Large intestine (tissue), 3 donors: Measurements from ENCODE around the gene DGAT2L6. TPM values are rescaled to one million over a fixed set of nuclear protein-coding genes. Genes with fewer than 3 reads are reported as not detected.
"Not testable (repeated sequence)": the region's sequence is repeated elsewhere in the genome, so short reads cannot be mapped to it uniquely, and the experiment has no call there.

ENCODE experiments used
- DNase-seq, 2 donors: peaks; one replicate each; pipeline versions ENCODE4 v3.0.0 to v3.0.0-alpha.2; 2013
- H3K27ac ChIP-seq: one replicate; pipeline ENCODE4 v1.5.1; 2013; ENCODE audit warnings: low read length
- H3K27me3 ChIP-seq: 2 replicates; pipeline ENCODE4 v1.6.1; 2013; ENCODE audit warnings: low read length; ENCODE audit not compliant: control insufficient read depth, insufficient read depth
- H3K36me3 ChIP-seq: 2 replicates; pipeline ENCODE4 v1.6.1; 2013; ENCODE audit warnings: low read length; ENCODE audit not compliant: control insufficient read depth, insufficient read depth
- H3K4me1 ChIP-seq: one replicate; pipeline ENCODE4 v1.6.1; 2013; ENCODE audit warnings: low read length; ENCODE audit not compliant: control insufficient read depth, insufficient read depth
- H3K4me3 ChIP-seq: one replicate; pipeline ENCODE4 v1.5.1; 2013; ENCODE audit warnings: low read length
- H3K9me3 ChIP-seq: one replicate; pipeline ENCODE4 v1.6.1; 2013; ENCODE audit warnings: mild to moderate bottlenecking, low read depth, low read length, moderate library complexity; ENCODE audit not compliant: control insufficient read depth
- WGBS: methylation state at CpG from one replicate; pipeline ENCODE4 v1.1.5; 2013; ENCODE audit warnings: low lambda C conversion rate; ENCODE audit not compliant: insufficient coverage; 5-methylcytosine and 5-hydroxymethylcytosine counted together
- polyA plus RNA-seq: library from polyadenylated mRNA; unstranded; fragments of 120-200 nt; gene quantifications from one replicate; pipeline ENCODE4 v1.2.1, GENCODE V29; 2013

Gene DGAT2L6
- polyA plus RNA-seq, 1 donor = not detected

GRCh38 chrX:70241501-70241900 is 64.2 kb downstream of the DGAT2L6 start:
- no peak for DNase-seq
- Histone ChIP-seq H3K27ac (no peak overlapping the region), H3K4me1 (no peaks in the 10 kb centered on the region), H3K36me3 (no peaks in the 10 kb centered on the region), H3K9me3 (no peaks in the 10 kb centered on the region), H3K4me3 (no peak overlapping the region), H3K27me3 (no peaks in the 10 kb centered on the region)
- WGBS = 80% methylated on average over 1 of the region's 2 CpGs

- H3K27me3 ChIP-seq, H3K9me3 ChIP-seq, H3K36me3 ChIP-seq, H3K27ac ChIP-seq, H3K4me3 ChIP-seq, DNase-seq, H3K4me1 ChIP-seq: not testable (repeated sequence)
- no CpG with 5 or more reads among the region's 5 CpGs for WGBS
Measured at GRCh38 chrX:70243601-70244000, 66.3 kb downstream of the DGAT2L6 start.

GRCh38 chrX:70244881-70245280 is 67.6 kb downstream of the DGAT2L6 start:
- no peaks in the 10 kb centered on the region for H3K27me3 ChIP-seq
- no peaks in the 10 kb centered on the region for H3K36me3 ChIP-seq
- DNase-seq = no peak
- H3K27ac ChIP-seq = no peak overlapping the region
- WGBS = 100% methylated on average over 1 of the region's 6 CpGs
- no peaks in the 10 kb centered on the region for H3K9me3 ChIP-seq
- no peak overlapping the region for H3K4me3 ChIP-seq
- H3K4me1 ChIP-seq = no peaks in the 10 kb centered on the region

DNA sequence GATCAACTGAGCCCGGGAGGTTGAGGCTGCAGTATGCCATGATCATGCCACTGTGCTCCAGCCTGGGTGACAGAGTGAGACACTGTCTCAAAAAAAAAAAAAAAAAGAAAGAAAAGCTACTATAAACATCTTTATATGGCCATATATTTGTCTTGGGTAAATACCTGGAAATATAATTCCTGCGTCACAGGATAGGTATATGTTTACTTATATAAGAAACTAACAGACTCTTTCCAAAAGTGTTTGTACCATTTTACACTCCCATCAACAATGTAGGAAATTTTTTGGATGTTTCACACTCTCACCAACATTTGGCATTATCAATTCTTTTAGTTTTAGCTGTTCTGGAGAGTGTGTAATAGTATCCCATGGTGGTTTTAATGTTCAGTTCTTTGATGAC is 70.0 kb downstream of the DGAT2L6 start:
- H3K27ac ChIP-seq = no peak overlapping the region
- H3K4me3 ChIP-seq = no peak overlapping the region
- no peaks in the 10 kb centered on the region for H3K36me3 ChIP-seq
- no peaks in the 10 kb centered on the region for H3K4me1 ChIP-seq
- DNase-seq = no peak
- no peaks in the 10 kb centered on the region for H3K27me3 ChIP-seq
- H3K9me3 ChIP-seq = no peaks in the 10 kb centered on the region
- no CpG with 5 or more reads among the region's 2 CpGs for WGBS

DNA sequence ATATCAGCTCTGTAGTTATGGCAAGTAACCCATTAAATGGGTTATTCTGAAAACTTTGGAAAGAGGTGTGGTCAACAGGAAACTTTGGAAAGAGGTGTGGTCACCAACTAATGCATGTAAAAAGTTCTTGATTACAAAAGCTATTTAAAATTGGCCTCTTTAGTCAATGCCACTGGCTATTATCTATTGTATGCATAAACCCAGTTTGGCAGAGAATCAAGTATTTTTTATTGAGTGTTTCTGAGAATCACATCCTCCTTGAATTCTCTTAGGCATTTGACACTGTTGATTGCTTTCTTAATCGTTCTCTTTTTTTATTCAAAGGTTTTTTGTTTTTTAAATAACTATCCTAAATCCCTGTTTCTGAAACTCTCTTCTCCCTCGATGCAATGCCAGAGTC is 75.2 kb downstream of the DGAT2L6 start:
- 100% methylated on average over 1 of the region's 2 CpGs for WGBS
- Histone ChIP-seq H3K4me3 (no peak overlapping the region), H3K36me3 (no peaks in the 10 kb centered on the region), H3K27ac (no peak overlapping the region), H3K27me3 (no peaks in the 10 kb centered on the region), H3K9me3 (no peaks in the 10 kb centered on the region), H3K4me1 (peaks cover 5% of the 10 kb centered on the region)
- no peak for DNase-seq

GRCh38 chrX:70253377-70254062 is 76.2 kb downstream of the DGAT2L6 start:
- no peak for DNase-seq
- H3K27me3 ChIP-seq = no peaks in the 10 kb centered on the region
- H3K27ac ChIP-seq = no peak overlapping the region
- WGBS = no CpG with 5 or more reads among the region's 3 CpGs
- peaks cover 5% of the 10 kb centered on the region for H3K4me1 ChIP-seq
- no peak overlapping the region for H3K4me3 ChIP-seq
- no peaks in the 10 kb centered on the region for H3K9me3 ChIP-seq
- H3K36me3 ChIP-seq = no peaks in the 10 kb centered on the region

- Histone ChIP-seq H3K27me3 (no peaks in the 10 kb centered on the region), H3K9me3 (no peaks in the 10 kb centered on the region), H3K36me3 (no peaks in the 10 kb centered on the region), H3K4me3 (no peak overlapping the region), H3K27ac (peak overlapping the region; percentile 26), H3K4me1 (peaks cover 5% of the 10 kb centered on the region)
- WGBS = no CpG with 5 or more reads among the region's 1 CpG
- peak in 1 of 2 donors; percentile 19 for DNase-seq
Measured at GRCh38 chrX:70254063-70254400, 76.7 kb downstream of the DGAT2L6 start.

- WGBS = no CpG with 5 or more reads among the region's 3 CpGs
- Histone ChIP-seq H3K27me3 (no peaks in the 10 kb centered on the region), H3K4me3 (no peak overlapping the region), H3K36me3 (no peaks in the 10 kb centered on the region), H3K4me1 (peaks cover 5% of the 10 kb centered on the region), H3K9me3 (no peaks in the 10 kb centered on the region), H3K27ac (peak overlapping the region; percentile 26)
- DNase-seq = peak; percentile 12 to 63
Measured at GRCh38 chrX:70254909-70255308, 77.6 kb downstream of the DGAT2L6 start.

Other genes with a start within 250 kb of the DGAT2L6 start
- gene AWAT2, start 127.5 kb upstream of the DGAT2L6 start, polyA plus RNA-seq = not detected
- not detected for gene OTUD6A, start 115.0 kb upstream of the DGAT2L6 start, polyA plus RNA-seq
- gene IGBP1, start 44.0 kb upstream of the DGAT2L6 start, polyA plus RNA-seq = 141 TPM
- 0.18 TPM for gene AWAT1, start 57.2 kb downstream of the DGAT2L6 start, polyA plus RNA-seq
- gene P2RY4, start 82.7 kb downstream of the DGAT2L6 start, polyA plus RNA-seq = 2.6 TPM
- gene ARR3, start 90.9 kb downstream of the DGAT2L6 start, polyA plus RNA-seq = 0.43 TPM
- 0.69 TPM for gene RAB41, start 104.7 kb downstream of the DGAT2L6 start, polyA plus RNA-seq
- gene PDZD11, start 112.4 kb downstream of the DGAT2L6 start, polyA plus RNA-seq = 48.6 TPM
- 7.7 TPM for gene KIF4A, start 112.6 kb downstream of the DGAT2L6 start, polyA plus RNA-seq
- 19.9 TPM for gene GDPD2, start 245.8 kb downstream of the DGAT2L6 start, polyA plus RNA-seq